Measurements from ENCODE around the gene AQP7.
"Not testable (repeated sequence)": the region's sequence is repeated elsewhere in the genome, so short reads cannot be mapped to it uniquely, and the experiment has no call there.

DNA sequence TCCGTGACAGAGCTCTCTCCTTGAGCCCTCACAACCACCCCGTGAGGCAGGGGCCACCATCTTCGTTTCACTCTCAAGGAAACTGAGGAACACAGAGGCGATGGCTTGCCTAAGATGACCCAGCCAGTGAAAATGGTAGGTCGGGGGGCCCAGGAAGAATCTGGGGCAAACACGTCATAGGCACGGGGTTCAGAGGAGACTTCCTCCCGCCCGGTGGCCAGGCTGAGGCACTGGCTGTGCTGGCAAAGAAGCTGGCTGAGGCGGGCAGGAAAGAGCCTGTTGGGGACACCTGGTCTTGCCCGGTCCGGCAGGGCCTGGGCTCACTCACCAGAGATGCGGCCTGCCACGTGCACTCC lies 15.7 kb downstream of the AQP7 start:
- TF ChIP-seq POLR2AphosphoS5 (IDR thresholded peaks at IDR 0.05); EP300 (conservative IDR thresholded peaks at IDR 0.05; ENCODE audit: poor library complexity, severe bottlenecking); MXI1 (conservative IDR thresholded peaks at IDR 0.05; ENCODE audit: poor library complexity, severe bottlenecking): not testable (repeated sequence)
- TF ChIP-seq, protein P1, sequence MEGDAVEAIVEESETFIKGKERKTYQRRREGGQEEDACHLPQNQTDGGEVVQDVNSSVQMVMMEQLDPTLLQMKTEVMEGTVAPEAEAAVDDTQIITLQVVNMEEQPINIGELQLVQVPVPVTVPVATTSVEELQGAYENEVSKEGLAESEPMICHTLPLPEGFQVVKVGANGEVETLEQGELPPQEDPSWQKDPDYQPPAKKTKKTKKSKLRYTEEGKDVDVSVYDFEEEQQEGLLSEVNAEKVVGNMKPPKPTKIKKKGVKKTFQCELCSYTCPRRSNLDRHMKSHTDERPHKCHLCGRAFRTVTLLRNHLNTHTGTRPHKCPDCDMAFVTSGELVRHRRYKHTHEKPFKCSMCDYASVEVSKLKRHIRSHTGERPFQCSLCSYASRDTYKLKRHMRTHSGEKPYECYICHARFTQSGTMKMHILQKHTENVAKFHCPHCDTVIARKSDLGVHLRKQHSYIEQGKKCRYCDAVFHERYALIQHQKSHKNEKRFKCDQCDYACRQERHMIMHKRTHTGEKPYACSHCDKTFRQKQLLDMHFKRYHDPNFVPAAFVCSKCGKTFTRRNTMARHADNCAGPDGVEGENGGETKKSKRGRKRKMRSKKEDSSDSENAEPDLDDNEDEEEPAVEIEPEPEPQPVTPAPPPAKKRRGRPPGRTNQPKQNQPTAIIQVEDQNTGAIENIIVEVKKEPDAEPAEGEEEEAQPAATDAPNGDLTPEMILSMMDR (IDR thresholded peaks at IDR 0.05; ENCODE audit: poor library complexity, severe bottlenecking) = not testable (repeated sequence)

All from neural cell (in vitro differentiated cells).